ENCODE results near the gene HEMK1.

The HEMK1 gene

DNA sequence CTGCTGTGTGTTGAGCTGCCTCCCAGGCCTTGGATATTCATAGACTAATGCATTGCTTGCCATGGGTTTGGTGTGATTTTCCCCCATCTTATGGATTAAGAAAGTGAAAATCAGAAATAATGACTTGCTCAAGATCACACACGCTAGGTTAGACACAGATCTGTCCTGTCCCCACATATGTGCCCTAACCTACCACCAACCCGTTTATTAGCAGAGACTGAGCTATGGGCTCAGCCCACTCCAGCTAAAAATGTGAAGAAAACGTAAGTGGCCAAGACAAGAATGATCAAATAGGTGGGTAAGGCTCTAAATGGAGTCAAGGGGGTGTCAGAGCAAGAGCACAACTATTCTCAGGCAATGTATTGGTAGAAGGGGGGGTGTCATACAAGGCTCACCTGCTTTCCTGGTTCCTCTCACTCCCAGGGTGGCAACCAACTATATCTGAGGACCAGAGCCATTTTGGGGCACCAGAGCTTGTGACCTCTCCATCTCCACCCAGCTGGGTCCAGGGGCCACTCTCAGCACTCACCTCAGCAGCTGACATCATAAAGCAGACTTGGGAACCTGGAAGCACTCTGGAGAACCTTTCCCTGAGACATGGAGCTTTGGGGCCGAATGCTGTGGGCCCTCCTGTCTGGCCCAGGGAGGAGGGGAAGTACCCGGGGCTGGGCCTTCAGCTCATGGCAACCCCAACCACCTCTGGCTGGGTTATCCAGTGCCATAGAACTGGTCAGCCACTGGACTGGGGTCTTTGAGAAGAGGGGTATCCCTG lies 1.4 kb downstream of the HEMK1 start:
- no peak for DNase-seq (ENCODE audit: low read depth)
- peak overlapping the region; percentile 97 for H3K4me3 ChIP-seq (ENCODE audit: low read depth, low read length)

- H3K4me3 ChIP-seq (ENCODE audit: low read depth, low read length) = no peak overlapping the region
- DNase-seq (ENCODE audit: low read depth) = no peak
Measured at GRCh38 chr3:50571486-50571885, 2.2 kb downstream of the HEMK1 start.

- DNase-seq (ENCODE audit: low read depth) = no peak
- no peak overlapping the region for H3K4me3 ChIP-seq (ENCODE audit: low read depth, low read length)
Measured at GRCh38 chr3:50572158-50572557, 2.8 kb downstream of the HEMK1 start.

GRCh38 chr3:50572801-50573371 lies 3.6 kb downstream of the HEMK1 start:
- no peak for DNase-seq (ENCODE audit: low read depth)
- no peak overlapping the region for H3K4me3 ChIP-seq (ENCODE audit: low read depth, low read length)

DNA sequence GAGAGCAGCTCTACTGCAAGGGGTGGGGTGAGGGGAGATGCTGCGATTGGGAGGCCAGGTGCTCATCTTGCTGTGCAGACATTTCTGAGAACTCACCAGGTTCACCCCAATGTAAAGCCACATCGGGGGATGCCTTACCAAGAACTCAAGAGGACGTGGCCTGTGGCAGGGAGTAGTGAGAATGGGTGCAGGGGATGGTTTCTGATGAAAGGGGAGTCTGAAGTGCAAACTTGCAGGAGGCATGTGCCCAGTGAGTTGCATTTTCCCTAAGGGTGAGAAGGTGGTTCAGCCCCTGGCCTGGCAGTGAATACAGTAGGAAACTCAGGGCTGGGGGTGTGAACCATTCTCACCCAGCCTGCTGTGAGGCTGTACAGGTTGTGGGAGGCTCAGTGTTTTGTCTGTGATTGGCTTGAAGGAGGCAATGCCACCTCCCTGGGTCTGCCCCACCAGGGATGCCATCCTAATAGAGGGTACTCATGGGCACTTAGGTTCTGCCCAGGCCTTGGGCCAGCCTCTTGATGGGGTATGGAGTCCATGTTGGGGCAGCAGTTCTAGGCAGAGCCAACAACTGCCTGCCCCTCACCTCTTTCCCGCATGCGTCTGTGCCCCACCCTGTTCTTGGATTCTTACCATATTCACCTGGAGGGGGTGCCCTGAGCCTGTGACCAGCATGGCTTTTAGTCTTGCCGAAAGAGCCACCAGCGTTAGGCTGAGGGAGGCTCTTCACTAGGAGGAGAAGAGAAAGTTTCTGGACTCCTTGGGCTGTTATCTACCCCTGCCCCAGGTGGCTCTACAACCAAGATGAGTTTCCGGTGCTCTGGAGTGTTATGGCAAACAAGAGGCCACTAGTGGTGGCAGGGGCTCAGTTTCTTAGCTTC lies 4.5 kb downstream of the HEMK1 start:
- no peak overlapping the region for H3K4me3 ChIP-seq (ENCODE audit: low read depth, low read length)
- no peak for DNase-seq (ENCODE audit: low read depth)

DNA sequence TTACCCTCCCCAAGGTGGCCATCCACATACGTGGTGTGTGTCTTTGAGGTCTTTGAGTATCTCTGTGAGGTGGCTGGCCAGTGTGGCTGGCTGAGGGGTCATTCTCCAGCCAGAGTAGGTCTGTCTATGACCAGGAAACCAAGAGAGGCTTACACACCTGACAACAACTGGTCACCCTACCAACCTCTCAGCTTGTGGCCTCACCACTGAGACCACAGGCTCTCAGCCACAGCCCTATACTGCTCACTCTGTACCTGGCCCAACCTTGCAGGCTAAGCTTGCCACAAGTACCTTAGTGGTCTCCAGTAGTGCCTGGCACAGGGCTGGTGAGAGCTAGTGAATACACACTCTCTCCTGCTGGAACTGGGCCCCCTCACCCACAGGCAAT lies 5.1 kb downstream of the HEMK1 start:
- no peak overlapping the region for H3K4me3 ChIP-seq (ENCODE audit: low read depth, low read length)
- DNase-seq (ENCODE audit: low read depth) = no peak

DNA sequence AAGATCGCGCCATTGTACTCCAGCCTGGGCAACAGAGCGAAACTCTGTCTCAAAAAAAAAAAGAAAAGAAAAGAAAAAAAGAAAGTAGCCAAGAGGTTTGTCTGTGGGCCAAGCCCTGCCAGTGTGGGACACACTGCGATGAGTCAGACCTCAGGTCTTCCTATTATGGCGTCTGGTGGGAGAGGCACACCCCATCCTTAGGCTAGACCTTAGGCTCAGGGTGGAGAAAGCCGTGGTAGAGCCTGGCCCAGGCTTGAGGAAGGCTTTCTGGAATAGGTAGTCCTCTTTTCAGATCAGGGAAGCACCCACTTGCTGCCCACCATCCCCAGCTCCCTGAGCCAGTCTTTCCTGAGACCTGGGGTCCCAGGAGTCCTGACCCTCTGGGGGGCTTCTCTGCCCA lies 6.0 kb downstream of the HEMK1 start:
- no peak overlapping the region for H3K4me3 ChIP-seq (ENCODE audit: low read depth, low read length)
- no peak for DNase-seq (ENCODE audit: low read depth)

DNA sequence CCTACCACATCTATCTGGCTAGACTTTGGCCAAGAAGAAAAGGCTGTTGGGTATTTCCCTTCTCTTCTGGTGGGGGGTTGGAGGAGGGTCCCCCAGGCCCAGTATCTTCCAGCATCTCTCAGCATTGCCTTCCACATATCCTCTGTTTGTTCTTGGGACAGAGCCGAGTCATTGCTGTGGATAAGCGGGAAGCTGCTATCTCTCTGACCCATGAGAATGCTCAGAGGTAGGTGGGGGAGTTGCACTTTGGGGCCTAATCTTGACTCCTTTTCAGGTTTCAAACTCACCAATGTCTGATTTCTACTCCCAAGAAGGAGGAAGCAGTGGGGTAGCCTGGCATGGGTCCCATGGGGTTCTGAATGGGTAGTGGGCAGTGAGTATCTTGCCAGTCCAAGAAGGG lies 8.0 kb downstream of the HEMK1 start:
- no peak for DNase-seq (ENCODE audit: low read depth)
- no peak overlapping the region for H3K4me3 ChIP-seq (ENCODE audit: low read depth, low read length)

DNA sequence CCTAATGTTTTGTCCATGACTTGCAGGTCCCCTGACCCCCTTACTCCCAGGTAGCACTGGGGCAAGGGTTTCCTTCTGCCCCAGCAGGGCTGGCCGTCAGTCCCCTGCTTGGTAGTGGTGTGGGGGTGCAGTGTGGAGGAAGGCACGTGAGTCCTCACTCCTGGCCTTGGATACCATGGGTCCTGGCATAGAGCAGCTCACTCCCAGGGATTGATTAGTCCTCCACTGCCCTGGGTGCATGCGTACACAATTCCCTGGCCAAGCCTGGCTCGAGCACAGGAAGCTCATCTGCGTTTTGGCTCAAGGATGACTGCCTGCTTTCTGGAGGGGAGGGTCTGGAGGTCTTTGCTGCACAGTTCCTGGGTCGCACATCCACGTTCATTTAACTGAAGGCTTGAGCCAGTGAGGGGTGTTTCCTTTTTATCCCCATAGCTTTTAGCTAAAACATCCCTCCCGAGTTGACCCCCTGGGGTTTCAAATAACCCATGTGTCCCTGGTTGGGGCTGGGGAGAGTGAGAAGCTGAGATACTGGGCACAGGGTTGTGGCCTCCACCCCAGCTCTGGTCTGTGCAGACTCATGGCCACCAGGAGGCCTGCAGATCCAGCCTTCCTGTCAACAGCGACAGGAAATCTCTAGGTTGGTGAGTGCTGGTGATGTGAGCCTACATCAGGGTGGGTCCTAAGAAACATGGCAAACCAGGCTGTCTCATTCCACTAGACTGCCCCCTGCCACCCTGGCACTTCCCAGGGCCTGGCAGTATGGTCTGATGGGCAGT lies 11.5 kb downstream of the HEMK1 start:
- no peak for DNase-seq (ENCODE audit: low read depth)
- H3K4me3 ChIP-seq (ENCODE audit: low read depth, low read length) = no peak overlapping the region

- no peak overlapping the region for H3K4me3 ChIP-seq (ENCODE audit: low read depth, low read length)
Measured at GRCh38 chr3:50581459-50581842, 12.1 kb downstream of the HEMK1 start.

GRCh38 chr3:50582083-50582482 lies 12.8 kb downstream of the HEMK1 start:
- no peak for DNase-seq (ENCODE audit: low read depth)
- H3K4me3 ChIP-seq (ENCODE audit: low read depth, low read length) = no peak overlapping the region

More at GRCh38 chr3:50581459-50581842, 12.1 kb downstream of the HEMK1 start:
- DNase-seq (ENCODE audit: low read depth) = no peak

DNA sequence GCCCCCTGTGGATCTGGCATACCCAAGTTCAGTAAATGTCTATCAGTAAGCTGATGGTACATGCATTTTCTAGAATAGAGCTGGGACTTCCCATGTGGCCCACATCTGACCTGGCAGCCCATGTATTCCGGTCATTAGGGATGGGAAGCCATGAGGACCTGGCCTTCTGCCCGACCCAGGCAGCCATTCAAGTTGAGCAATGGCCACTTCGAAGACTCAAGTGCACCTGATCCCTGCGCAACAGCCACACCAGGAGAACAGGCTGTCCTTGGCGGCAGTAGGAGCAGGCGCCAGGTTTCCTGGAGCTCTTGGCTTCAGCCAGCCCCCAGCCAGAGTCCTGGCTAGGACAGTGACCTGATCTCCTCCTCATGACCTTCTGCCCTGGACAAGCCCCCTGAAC lies 14.6 kb downstream of the HEMK1 start:
- DNase-seq (ENCODE audit: low read depth) = no peak
- no peak overlapping the region for H3K4me3 ChIP-seq (ENCODE audit: low read depth, low read length)

- H3K4me3 ChIP-seq (ENCODE audit: low read depth, low read length) = no peak overlapping the region
- DNase-seq (ENCODE audit: low read depth) = no peak
Measured at GRCh38 chr3:50584391-50584790, 15.1 kb downstream of the HEMK1 start.

- no peak for DNase-seq (ENCODE audit: low read depth)
- no peak overlapping the region for H3K4me3 ChIP-seq (ENCODE audit: low read depth, low read length)
Measured at GRCh38 chr3:50585919-50586762, 16.8 kb downstream of the HEMK1 start.

DNA sequence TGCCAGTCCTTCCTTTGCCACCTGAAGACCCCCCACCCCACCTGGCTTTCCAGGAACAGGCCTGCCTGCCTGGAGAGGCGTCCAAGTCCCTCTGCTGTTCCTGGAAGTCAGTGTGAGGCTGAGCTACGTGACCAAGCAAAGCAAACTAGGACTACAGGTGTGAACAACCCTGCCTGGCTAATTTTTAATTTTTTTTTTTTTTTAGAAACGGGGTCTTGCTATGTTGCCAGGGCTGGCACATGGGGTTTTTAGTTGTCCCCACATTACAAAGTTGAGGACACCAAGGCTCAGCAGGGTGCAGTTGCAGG lies 17.4 kb downstream of the HEMK1 start:
- H3K4me3 ChIP-seq (ENCODE audit: low read depth, low read length) = no peak overlapping the region
- no peak for DNase-seq (ENCODE audit: low read depth)

GRCh38 chr3:50587373-50587772 lies 18.1 kb downstream of the HEMK1 start:
- H3K4me3 ChIP-seq (ENCODE audit: low read depth, low read length) = no peak overlapping the region
- no peak for DNase-seq (ENCODE audit: low read depth)

DNA sequence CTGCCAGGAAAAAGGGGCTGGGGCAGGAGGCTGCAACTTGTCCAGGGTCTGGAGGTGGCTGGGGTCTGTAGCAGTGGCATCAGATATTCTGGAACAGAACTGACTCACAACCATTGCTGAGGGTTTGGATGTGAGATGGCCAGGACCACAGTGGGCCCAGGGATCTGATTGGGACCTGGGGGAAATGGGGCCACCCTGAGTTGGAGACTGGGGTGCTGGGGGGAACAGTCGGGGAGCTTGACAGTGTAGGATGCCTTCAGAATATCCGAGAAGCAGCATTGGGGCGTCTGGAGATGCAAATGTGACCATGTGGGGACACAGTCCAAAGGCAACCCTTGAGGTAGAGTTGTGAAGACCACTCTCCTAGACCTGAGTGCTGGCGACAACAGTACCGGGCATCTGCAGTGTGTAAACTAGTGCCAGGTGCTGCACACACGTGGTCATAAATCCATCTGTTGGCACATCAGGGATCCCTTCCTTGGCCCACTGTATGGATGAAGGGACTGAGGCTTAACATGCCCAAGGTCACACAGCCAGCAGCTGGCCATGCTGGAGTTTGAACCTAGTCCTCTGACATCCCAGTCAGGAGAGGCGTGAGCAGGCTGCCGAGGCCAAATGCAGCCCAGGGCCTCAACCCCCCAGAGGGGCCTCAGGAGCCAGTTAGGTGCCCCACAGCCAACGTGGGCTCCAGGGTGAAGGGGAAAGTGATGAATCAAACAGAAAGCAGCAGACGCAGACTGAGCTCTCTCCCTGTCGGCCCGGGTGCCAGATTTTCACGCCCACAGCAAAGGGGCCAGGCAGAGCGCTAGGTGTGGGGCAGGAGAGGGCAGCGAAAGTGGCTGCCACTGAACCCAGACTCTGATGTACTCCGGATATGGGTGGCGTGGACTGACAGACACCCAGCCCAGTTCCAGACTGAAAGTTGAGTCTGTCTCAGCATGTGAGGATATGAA lies 18.8 kb downstream of the HEMK1 start:
- H3K4me3 ChIP-seq (ENCODE audit: low read depth, low read length) = no peak overlapping the region
- no peak for DNase-seq (ENCODE audit: low read depth)

Data from skeletal muscle cell (primary cell).